Spleen (tissue), 11 donors: ENCODE measurements around the gene PHF21B. TPM values are rescaled to one million over a fixed set of nuclear protein-coding genes. Genes with fewer than 3 reads are reported as not detected.

Source experiments
- DNase-seq: peaks from one replicate; pipeline ENCODE4 v3.0.0-alpha.2; 2020
- H3K27ac ChIP-seq, 8 donors: fragments of 200-600 bp; sonication (generic) in 7 of 8; 1 replicate in 4 of 8; 2 replicates in 4 of 8; pipeline versions ENCODE4 v1.5.0 to v1.8.0; 2016 to 2021; ENCODE audit warnings: inconsistent platforms in 4 of 8, mild to moderate bottlenecking in 4 of 8, moderate library complexity in 1 of 8
- H3K27me3 ChIP-seq, 7 donors: fragments of 200-600 bp; sonication (generic) in 6 of 7; replicated peaks in 1 of 7; 1 replicate in 4 of 7; 2 replicates in 3 of 7; pipeline versions ENCODE4 v1.5.0 to v1.8.0; 2016 to 2021; ENCODE audit warnings: inconsistent platforms in 3 of 7, mild to moderate bottlenecking in 1 of 7
- H3K36me3 ChIP-seq, 6 donors: fragments of 200-600 bp; sonication (generic) in 5 of 6; 1 replicate in 4 of 6; 2 replicates in 2 of 6; pipeline versions ENCODE4 v1.5.0 to v1.8.0; 2016 to 2021; ENCODE audit warnings: inconsistent platforms in 2 of 6
- H3K4me1 ChIP-seq, 6 donors: fragments of 200-600 bp; sonication (generic) in 5 of 6; 1 replicate in 3 of 6; 2 replicates in 3 of 6; pipeline versions ENCODE4 v1.5.0 to v1.8.0; 2016 to 2021; ENCODE audit warnings: inconsistent platforms in 3 of 6
- H3K4me3 ChIP-seq, 8 donors: fragments of 200-600 bp; sonication (generic) in 7 of 8; 1 replicate in 4 of 8; 2 replicates in 4 of 8; pipeline versions ENCODE4 v1.5.0 to v1.8.0; 2016 to 2021; ENCODE audit warnings: inconsistent platforms in 4 of 8, mild to moderate bottlenecking in 4 of 8, moderate library complexity in 2 of 8
- H3K9me3 ChIP-seq, 8 donors: fragments of 200-600 bp; sonication (generic) in 7 of 8; 1 replicate in 4 of 8; 2 replicates in 4 of 8; pipeline versions ENCODE4 v1.5.0 to v1.8.0; 2016 to 2021; ENCODE audit warnings: inconsistent platforms in 4 of 8
- CTCF ChIP-seq, 11 experiments: fragments of 200-600 bp in 7 of 11; fragments of 450-650 bp in 4 of 11; sonication (generic) in 4 of 11; IDR thresholded peaks in 8 of 11; conservative IDR thresholded peaks in 3 of 11; 1 replicate in 7 of 11; 2 replicates in 4 of 11; pipeline versions ENCODE4 v1.4.0 to v1.8.0; 2016 to 2021; ENCODE audit warnings: antibody characterized with exemption in 11 of 11, inconsistent platforms in 4 of 11, mild to moderate bottlenecking in 1 of 11
- POLR2A ChIP-seq, 3 donors: fragments of 450-650 bp; IDR thresholded peaks; one replicate each; pipeline ENCODE4 v1.5.1; 2017; ENCODE audit warnings: antibody characterized with exemption in 3 of 3, mild to moderate bottlenecking in 1 of 3
- POLR2AphosphoS5 ChIP-seq, 3 donors: sonication (generic); formaldehyde crosslinking; IDR thresholded peaks; one replicate each; pipeline ENCODE4 v1.5.1; 2017; ENCODE audit warnings: antibody characterized with exemption in 3 of 3
- WGBS, 5 donors: extraction: QIAGEN DNeasy Blood & Tissue Kit in 3 of 5; methylation state at CpG; one replicate each; pipeline versions ENCODE4 v1.1.5 to v1.1.7; 2013 to 2018; 5-methylcytosine and 5-hydroxymethylcytosine counted together
- intact Hi-C: fragments of 100-400 bp; cut with DNase I; formaldehyde crosslinking; loops from one replicate; pipeline ENCODE4 v1.15.0; 2023; ENCODE audit warnings: low total_unique reads
- polyA plus RNA-seq, 3 donors: library from polyadenylated mRNA; stranded (reverse); fragments of 200-250 nt; gene quantifications; one replicate each; pipeline ENCODE4 v1.2.1, GENCODE V29; 2013
- total RNA-seq, 7 donors: library from RNA; depleted of rRNA in 3 of 7; stranded (reverse); fragments of >200 nt in 3 of 7; fragmentation: NEBNext Ultra II Directional in 4 of 7; extraction: Animal tissue kit (Norgen Biotek cat#: 25700) in 4 of 7; gene quantifications; one replicate each; pipeline versions ENCODE4 v1.1.0 to v1.2.1, GENCODE V29; 2016 to 2021
- donor health status: healthy with polysubstance abuse.
- donor health status: DM: no; HTN: no; CAD: no; lungs with moderate emphysema.
- donor health status: DM: no; HTN: no; CAD: no.
- donor health status: Bipolar disorder and iron deficiency.
- donor health status: healthy.
- donor health status: DM: no; HTN: no; CAD: no.
- donor health status: DM: yes; HTN: yes; CAD: no.

PHF21B gene
- total and polyA plus RNA-seq, 10 donors, result 0.03 to 0.46 (median 0.09) TPM; not detected in 4

- DNase-seq, result no peak
Measured at GRCh38 chr22:44842417-44842816, 167.4 kb downstream of the PHF21B start.

DNA sequence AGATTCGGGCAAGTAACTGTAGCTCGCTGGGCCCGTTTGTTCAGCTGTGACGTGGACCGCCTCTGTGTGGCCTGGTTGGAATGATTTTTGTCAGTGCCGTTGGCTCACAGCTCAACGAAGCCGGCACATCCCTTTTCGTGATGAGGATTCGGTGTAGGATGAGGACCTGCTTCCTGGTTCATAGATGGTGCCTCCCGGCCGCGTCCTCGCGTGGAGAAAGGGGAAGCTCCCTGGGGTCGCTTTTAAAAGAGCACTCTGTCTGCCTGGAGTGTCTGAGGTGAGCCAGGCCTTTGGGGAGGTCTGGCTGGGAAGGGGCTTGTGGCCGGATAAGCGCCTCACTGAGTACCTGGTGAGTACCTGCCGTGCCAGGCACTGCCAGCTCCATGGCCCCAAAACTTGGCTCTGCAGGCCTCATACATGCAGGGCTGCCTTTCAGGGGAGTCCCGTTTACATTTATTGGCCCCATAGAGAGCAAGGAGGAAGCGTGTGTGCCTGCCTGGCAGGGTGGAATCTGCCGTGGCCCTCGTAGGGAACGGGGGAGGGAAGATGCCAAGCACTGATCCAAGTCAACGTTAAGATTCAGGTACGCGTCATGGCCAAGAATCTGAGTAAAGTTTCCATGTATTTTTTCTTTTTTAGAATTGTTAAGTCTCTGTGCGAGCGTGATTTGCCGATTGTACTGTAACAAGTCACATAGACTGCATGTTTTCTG lies 169.0 kb downstream of the PHF21B start:
- WGBS, 5 donors, result 61 to 79% (median 71%) methylated on average over 28 to 30 of the region's 30 CpGs
- intact Hi-C loops, result no loop called here
- no peak overlapping the region for H3K27ac ChIP-seq
- H3K9me3 ChIP-seq, result peaks cover 0 to 22% (median 15%) of the 10 kb centered on the region in 8 donors
- DNase-seq, result no peak
- TF ChIP-seq POLR2AphosphoS5 (IDR thresholded peaks at IDR 0.05) (no peak), POLR2A (IDR thresholded peaks at IDR 0.05) (no peak), CTCF (IDR thresholded peaks at IDR 0.05 in 8 of 11, conservative IDR thresholded peaks at IDR 0.05 in 3 of 11) (no peak)
- H3K4me1 ChIP-seq, result no peaks in the 10 kb centered on the region
- peaks cover 0 to 11% (median 0%) of the 10 kb centered on the region in 7 donors for H3K27me3 ChIP-seq
- no peak overlapping the region for H3K4me3 ChIP-seq
- peaks cover 0 to 39% (median 0%) of the 10 kb centered on the region in 6 donors for H3K36me3 ChIP-seq

More at GRCh38 chr22:44842417-44842816, 167.4 kb downstream of the PHF21B start:
- H3K9me3 ChIP-seq, result peaks cover 0 to 18% (median 15%) of the 10 kb centered on the region in 8 donors
- H3K27me3 ChIP-seq, result peaks cover 0 to 11% (median 0%) of the 10 kb centered on the region in 7 donors
- no peak overlapping the region for H3K27ac ChIP-seq
- H3K4me1 ChIP-seq, result no peaks in the 10 kb centered on the region
- peaks cover 0 to 35% (median 0%) of the 10 kb centered on the region in 6 donors for H3K36me3 ChIP-seq
- WGBS, 5 donors, result 69 to 82% (median 76%) methylated on average over 7 of the region's 7 CpGs
- intact Hi-C loops, result no loop called here
- H3K4me3 ChIP-seq, result no peak overlapping the region
- TF ChIP-seq CTCF (IDR thresholded peaks at IDR 0.05 in 8 of 11, conservative IDR thresholded peaks at IDR 0.05 in 3 of 11) (no peak), POLR2A (IDR thresholded peaks at IDR 0.05) (no peak), POLR2AphosphoS5 (IDR thresholded peaks at IDR 0.05) (no peak)

DNA sequence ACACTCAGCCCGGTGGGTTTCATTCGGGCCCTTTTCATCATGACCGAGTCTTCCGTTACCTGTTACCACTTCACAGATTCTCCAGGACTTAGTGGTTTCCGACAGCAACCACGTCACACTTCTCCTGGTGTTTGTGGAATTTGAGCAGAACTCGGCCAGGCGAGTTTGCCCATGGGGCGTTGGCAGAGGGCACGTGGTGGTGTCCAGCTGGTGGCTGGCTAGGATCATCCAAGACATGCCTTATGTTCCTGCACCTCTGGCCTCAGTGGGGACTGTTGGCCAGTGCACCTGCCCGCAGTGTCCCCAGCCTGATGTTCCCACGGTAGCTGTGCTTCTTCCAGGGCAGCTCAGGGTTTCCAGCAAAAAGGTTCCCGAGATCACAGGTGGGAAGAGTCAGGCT lies 170.1 kb downstream of the PHF21B start:
- Histone ChIP-seq H3K4me3 (no peak overlapping the region), H3K27me3 (peaks cover 0 to 11% (median 0%) of the 10 kb centered on the region in 7 donors), H3K4me1 (no peaks in the 10 kb centered on the region), H3K36me3 (peaks cover 0 to 37% (median 0%) of the 10 kb centered on the region in 6 donors), H3K9me3 (peaks cover 2 to 29% (median 19%) of the 10 kb centered on the region in 8 donors), H3K27ac (no peak overlapping the region)
- intact Hi-C loops, result no loop called here
- WGBS, 5 donors, result 81 to 92% (median 88%) methylated on average over 11 to 13 of the region's 13 CpGs
- no peak for DNase-seq
- no peak for TF ChIP-seq POLR2AphosphoS5 (IDR thresholded peaks at IDR 0.05)
- no peak for TF ChIP-seq POLR2A (IDR thresholded peaks at IDR 0.05)
- no peak for TF ChIP-seq CTCF (IDR thresholded peaks at IDR 0.05 in 8 of 11, conservative IDR thresholded peaks at IDR 0.05 in 3 of 11)

DNA sequence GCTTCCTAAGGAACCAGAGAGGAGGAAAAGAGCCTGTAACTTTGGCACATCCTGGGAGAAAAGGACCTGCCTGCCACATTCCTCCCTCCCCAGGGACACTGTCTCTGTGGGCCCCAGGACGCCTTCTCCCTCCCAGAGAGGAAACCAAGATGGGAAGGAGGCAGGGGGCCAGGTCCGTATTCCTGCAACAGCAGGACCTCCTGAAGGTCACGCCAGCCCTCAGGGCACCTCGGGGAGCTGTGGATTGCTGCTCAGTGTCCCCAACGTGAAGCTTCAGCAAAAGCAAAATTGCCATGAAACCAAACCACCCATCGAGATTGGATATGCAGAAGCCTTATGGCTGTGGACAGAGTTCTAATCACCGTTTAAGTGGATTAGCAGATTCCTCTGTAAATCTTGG lies 170.7 kb downstream of the PHF21B start:
- intact Hi-C loops, result no loop called here
- Histone ChIP-seq H3K27me3 (peaks cover 0 to 11% (median 0%) of the 10 kb centered on the region in 7 donors), H3K9me3 (peaks cover 0 to 29% (median 19%) of the 10 kb centered on the region in 8 donors), H3K4me1 (no peaks in the 10 kb centered on the region), H3K27ac (no peak overlapping the region), H3K36me3 (peaks cover 0 to 37% (median 0%) of the 10 kb centered on the region in 6 donors), H3K4me3 (no peak overlapping the region)
- 65 to 100% (median 84%) methylated on average over 1 to 7 of the region's 7 CpGs for WGBS, 5 donors
- TF ChIP-seq POLR2A (IDR thresholded peaks at IDR 0.05), result no peak
- no peak for TF ChIP-seq POLR2AphosphoS5 (IDR thresholded peaks at IDR 0.05)
- TF ChIP-seq CTCF (IDR thresholded peaks at IDR 0.05 in 8 of 11, conservative IDR thresholded peaks at IDR 0.05 in 3 of 11), result no peak
- no peak for DNase-seq
